ENCODE measurements around the gene HIPK2.
"Not testable (repeated sequence)": the region's sequence is repeated elsewhere in the genome, so short reads cannot be mapped to it uniquely, and the experiment has no call there.

Gene HIPK2

GRCh38 chr7:139692723-139693122, 85.1 kb downstream of the HIPK2 start:
- no peak for DNase-seq

GRCh38 chr7:139691253-139691781, 86.5 kb downstream of the HIPK2 start:
- no peak for DNase-seq

GRCh38 chr7:139687980-139688632, 89.7 kb downstream of the HIPK2 start:
- no peak for DNase-seq

- no peak for DNase-seq
These were observed 90.4 kb downstream of the HIPK2 start for GRCh38 chr7:139687211-139687954.

- peak; percentile 86 for DNase-seq
These were observed 94.5 kb downstream of the HIPK2 start for GRCh38 chr7:139683137-139683921.

GRCh38 chr7:139682136-139683013, 95.4 kb downstream of the HIPK2 start:
- DNase-seq: peak; percentile 94

- no peak for DNase-seq
These were observed 96.0 kb downstream of the HIPK2 start for GRCh38 chr7:139681812-139682135.

GRCh38 chr7:139681463-139681755, 96.4 kb downstream of the HIPK2 start:
- DNase-seq: peak; percentile 70

GRCh38 chr7:139680676-139681462, 96.9 kb downstream of the HIPK2 start:
- DNase-seq: peak; percentile 97

GRCh38 chr7:139679731-139680594, 97.8 kb downstream of the HIPK2 start:
- DNase-seq: no peak

- DNase-seq: no peak
These were observed 101.4 kb downstream of the HIPK2 start for GRCh38 chr7:139676390-139676789.

GRCh38 chr7:139675127-139676125, 102.4 kb downstream of the HIPK2 start:
- peak; percentile 61 for DNase-seq

- no peak for DNase-seq
These were observed 103.1 kb downstream of the HIPK2 start for GRCh38 chr7:139674752-139675126.

- no peak for DNase-seq
These were observed 103.5 kb downstream of the HIPK2 start for GRCh38 chr7:139674341-139674740.

- DNase-seq: no peak
These were observed 104.0 kb downstream of the HIPK2 start for GRCh38 chr7:139673762-139674161.

GRCh38 chr7:139673230-139673629, 104.6 kb downstream of the HIPK2 start:
- DNase-seq: peak; percentile 86

GRCh38 chr7:139671967-139672366, 105.8 kb downstream of the HIPK2 start:
- DNase-seq: no peak

GRCh38 chr7:139670662-139671061, 107.1 kb downstream of the HIPK2 start:
- not testable (repeated sequence) for DNase-seq
